Jurkat, Clone E6-1 (cell line): Measurements from ENCODE around the gene DEFB131B.
"Not testable (repeated sequence)": the region's sequence is repeated elsewhere in the genome, so short reads cannot be mapped to it uniquely, and the experiment has no call there.

Experiments used
- DNase-seq: peaks from one replicate; pipeline ENCODE4 v3.0.0-alpha.2; 2011; ENCODE audit warnings: low read depth, low spot score
- H3K4me3 ChIP-seq: 2 replicates; pipeline ENCODE4 v1.5.1; 2011; ENCODE audit warnings: mild to moderate bottlenecking, low read length, control low read depth, moderate library complexity

Gene DEFB131B

DNA sequence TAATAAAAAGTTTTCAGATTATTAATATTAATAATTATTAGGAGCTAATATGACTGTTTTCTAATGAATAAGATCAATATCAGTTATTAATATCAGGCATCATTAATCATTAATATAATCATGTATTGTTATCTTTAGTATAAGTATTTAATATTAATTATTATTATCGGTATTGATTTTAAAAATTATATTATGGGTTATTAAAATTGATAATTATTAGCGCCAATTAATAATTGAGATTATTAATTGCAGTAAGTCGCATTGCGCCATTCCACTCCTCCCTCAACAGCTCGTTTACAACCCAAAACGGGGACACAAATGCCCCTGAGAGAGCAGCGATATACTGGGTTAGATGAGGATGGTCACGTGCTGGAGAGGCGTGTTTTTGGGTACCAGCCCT, 30.0 kb downstream of the DEFB131B start:
- DNase-seq: no peak
- H3K4me3 ChIP-seq: no peak overlapping the region

DNA sequence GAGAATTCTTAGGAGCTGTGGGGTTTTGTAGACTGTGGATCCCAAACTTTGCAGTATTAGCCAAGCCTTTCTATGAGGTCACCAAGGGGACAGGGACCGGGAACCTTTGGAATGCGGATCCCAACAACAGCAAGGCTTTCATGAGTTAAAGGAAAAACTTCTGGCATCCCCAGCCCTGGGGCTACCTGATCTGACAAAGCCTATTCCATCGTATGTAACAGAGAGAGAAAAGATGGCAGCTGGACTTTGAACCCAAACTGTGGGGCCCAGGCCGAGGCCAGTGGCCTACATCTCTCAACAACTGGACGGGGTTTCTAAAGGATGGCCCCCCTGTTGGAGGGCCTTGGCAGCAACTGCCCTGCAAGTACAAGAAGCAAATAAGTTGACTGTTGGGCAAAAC, 32.5 kb downstream of the DEFB131B start:
- not testable (repeated sequence) for H3K4me3 ChIP-seq, DNase-seq

DNA sequence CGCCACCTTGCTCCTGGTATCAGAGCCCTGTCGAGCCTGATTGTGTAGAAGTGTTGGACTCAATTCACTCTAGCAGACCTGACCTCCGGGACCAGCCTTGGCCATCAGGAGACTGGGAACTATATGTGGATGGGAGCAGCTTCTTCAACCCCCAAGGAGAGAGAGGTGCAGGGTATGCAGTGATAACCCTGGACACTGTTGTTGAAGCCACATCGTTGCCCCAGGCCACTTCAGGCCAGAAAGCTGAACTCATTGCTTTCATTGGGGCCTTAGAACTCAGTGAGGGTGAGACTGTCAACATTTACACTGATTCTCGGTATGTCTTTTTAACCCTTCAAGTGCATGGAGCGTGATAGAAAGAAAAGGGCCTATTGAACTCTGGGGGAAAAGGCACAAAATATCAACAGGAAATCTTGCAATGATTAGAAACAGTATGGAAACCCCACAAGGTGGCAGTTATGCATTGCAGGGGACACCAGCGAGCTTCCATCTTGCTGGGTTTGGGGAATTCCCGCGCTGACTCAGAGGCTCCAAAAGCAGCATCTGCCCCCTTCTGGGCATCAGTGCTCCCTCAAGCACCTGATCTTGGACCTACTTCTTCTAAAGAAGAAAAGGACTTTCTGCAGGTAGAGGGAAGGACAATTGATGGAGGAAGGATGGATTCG, 33.2 kb downstream of the DEFB131B start:
- not testable (repeated sequence) for H3K4me3 ChIP-seq, DNase-seq

DNA sequence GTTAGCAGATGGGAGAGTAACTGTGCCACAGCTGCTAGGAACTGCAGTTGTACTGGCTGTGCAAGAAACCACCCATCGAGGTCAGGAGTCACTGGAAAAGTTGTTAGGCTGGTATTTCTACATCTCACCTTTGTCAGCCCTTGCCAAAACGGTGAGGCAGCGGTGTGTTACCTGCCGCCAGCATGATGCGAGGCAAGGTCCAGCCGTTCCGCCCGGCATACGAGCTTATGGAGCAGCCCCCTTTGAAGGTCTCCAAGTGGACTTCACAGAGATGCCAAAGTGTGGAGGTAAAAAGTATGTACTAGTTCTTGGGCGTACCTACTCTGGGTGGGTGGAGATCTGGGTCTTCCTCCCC, 33.7 kb downstream of the DEFB131B start:
- not testable (repeated sequence) for H3K4me3 ChIP-seq, DNase-seq

DNA sequence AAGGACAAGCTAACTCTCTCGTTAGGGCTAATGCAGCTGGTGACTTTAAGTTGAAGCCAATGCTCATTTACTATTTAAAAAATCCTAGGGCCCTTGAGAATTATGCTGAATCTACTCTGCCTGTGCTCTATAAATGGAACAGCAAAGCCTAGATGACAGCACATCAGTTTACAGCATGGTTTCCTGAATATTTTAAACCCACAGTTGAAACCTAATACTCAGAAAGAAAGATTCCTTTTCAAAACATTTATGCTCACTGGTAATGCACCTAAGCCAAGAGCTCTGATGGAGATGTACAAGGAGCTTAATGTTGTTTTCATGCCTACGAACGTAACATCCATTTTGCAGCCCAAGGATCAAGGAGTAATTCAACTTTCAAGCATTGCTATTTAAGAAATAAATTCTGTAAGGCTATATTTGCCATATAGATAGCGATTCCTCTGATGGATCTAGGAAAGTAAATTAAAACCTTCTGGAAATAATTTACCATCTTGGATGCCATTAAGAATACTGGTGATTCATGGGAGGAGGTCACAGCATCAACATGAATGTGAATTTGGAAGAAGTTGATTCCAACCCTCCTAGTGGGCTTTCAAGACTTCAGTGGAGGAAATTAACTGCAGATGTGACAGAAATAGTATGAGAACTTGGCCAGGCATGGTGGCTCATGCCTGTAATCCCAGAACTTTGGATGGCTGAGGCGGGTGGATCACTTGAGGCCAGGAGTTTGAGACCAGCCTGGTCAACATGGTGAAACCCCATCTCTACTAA, 35.7 kb downstream of the DEFB131B start:
- DNase-seq: no peak
- no peak overlapping the region for H3K4me3 ChIP-seq

DNA sequence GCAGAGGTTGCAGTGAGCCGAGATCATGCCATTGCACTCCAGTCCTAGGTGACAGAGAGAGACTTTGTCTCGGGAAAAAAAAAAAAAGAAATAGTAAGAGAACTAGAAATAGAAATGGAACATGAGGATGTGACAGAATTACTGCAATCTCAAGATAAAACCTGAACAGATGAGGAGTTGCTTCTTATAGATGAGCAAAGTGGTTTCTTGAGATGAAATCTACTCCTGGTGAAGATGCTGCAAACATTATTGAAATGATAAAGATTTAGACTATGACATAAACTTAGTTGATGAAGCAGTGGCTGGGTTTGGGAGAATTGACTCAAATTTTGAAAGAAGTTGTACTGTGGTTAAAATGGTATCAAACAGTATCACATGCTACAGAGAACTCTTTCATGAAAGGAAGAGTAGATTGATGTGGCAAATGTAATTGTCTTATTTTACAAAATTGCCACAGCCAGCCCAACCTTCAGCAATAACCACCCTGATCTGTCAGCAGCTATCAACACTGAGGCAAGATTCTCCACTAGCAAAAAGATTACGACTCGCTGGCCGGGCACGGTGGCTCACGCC, 36.5 kb downstream of the DEFB131B start:
- DNase-seq: peak; percentile 9
- no peak overlapping the region for H3K4me3 ChIP-seq

DNA sequence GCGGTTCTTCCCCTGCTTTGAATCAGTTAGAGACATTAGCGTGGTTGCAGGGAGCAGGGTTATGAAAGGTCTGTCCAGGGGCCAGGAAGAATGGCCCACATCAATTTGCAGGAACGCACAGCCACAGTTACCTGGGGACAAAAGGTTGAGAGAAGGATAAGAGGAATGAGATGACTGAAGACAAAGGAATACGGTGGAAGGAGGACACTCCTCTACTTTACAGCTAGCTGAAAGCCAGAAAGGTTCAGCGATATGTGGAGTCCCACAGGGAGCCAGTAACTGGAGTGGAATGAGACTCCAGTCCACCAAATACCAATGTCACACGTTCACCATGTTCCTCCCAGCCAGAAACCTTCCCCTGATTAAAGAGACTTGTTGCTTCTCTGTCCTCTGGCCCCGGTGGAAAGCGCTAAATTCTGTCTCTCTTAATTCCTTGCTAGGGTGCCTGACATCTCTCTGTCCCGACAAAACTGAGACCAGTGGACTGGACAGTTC, 39.4 kb downstream of the DEFB131B start:
- DNase-seq: no peak

DNA sequence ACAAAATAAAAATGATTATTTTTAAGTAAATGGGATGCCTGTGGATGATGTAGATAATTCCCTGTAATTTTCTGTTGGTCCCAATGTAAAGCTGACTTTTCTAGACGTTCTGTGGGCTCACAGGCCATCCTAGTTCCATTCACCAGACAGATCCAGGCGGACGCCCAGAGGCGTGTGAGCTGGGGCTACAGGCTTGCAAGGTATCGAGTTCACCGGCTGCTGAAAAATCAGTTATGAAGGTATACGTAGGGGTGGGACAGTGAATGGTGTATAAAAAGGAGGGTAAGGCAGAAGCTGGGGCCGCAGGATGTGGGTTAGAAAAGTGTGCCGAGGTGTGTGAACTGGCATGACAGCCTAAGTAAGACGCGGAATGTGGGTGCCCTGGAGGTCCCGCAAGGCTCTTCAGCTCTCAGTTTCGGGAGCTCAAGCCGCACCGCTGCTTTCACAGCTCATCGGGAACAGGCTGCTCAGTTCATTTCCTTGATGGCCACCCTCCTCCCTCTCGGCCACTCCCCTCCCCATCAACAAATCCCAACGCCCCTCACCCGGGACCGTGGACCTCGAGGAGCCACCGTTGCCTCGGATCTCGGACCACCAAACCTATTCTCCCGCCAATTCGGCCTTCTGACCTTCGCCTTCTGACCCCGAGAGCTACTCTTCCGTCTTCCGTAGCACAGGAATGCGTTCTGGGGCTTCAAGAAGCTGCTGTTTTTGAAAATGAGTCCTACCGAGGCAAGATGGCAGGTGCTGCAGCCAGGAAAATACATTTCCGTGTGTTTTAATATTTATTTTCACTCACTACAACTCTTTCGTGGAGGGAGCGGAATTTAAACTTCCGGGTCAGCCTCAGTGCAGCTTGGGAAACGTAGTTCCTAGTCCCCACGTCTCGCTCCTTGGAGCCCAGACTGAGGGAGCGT, 49.8 kb downstream of the DEFB131B start, which contains the start of gene XNDC1N:
Gene XNDC1N (minus strand): TSS at position 775 of the 917 bp plus-strand sequence. CDS start 5,241 bp downstream, outside the sequence.
- peak within 1 kb of the TSS; percentile 79 for H3K4me3 ChIP-seq
- peak; percentile 88 for DNase-seq

More for the DNA sequence above, 39.4 kb downstream of the DEFB131B start:
- no peak overlapping the region for H3K4me3 ChIP-seq

DNA sequence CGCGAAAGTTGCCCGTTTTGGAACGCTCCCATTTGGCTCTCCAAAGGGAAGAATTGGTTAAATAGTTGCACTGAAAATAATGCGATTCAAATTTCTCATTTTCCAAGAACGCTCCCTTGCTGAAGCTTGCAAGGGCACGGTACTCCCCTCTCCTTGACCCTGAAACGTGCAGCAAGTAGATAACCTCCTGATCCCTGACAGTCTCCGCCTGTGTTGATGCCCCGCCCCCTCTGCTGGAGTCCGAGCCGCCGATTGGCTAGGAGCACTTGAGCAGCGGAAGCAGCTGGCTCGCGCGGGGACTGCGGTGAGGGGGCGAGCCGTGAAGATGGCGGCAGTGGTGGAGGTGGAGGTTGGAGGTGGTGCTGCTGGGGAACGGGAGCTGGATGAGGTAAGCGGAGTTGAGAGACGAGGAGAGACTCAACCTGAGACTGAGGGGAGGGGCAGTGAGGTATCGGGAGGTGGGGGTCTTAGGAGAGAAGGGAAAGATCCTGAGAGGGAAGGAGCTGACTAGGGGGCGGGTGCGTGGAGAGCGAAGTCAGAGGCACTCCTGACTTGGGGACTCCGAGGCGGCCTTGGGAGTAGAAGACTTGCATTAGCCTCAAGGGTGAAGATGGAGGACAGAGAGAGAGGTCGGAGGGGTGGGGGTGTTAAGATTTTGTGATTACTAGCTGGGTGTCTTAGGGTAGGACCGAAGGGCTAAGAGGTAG, 50.6 kb downstream of the DEFB131B start, which contains the start of gene RNF121:
Gene RNF121 (plus strand): TSS at position 310 of the 707 bp plus-strand sequence. CDS start 16 bp downstream, at position 326.
- H3K4me3 ChIP-seq: peak within 1 kb of the TSS; percentile 79
- peak; percentile 94 for DNase-seq

DNA sequence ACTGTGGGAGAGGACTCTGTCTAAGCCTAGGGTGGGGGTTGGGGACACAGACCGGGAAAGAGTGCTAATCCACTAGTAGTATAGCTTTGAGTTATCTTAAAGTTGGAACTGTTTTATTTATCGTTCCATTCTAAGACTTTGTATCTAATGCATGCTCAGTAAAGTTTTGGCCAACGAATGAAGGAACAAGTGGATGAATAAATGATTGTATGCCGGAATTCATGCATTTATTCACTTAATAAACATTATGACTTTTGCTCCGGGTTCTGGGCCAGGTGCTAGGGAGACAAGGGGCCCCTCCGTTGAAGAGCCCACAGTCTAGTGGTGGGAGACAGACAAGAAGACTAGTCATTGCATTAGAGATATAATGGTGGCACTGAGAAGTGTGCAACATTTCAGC, 51.2 kb downstream of the DEFB131B start:
- peak overlapping the region; percentile 79 for H3K4me3 ChIP-seq
- DNase-seq: no peak

DNA sequence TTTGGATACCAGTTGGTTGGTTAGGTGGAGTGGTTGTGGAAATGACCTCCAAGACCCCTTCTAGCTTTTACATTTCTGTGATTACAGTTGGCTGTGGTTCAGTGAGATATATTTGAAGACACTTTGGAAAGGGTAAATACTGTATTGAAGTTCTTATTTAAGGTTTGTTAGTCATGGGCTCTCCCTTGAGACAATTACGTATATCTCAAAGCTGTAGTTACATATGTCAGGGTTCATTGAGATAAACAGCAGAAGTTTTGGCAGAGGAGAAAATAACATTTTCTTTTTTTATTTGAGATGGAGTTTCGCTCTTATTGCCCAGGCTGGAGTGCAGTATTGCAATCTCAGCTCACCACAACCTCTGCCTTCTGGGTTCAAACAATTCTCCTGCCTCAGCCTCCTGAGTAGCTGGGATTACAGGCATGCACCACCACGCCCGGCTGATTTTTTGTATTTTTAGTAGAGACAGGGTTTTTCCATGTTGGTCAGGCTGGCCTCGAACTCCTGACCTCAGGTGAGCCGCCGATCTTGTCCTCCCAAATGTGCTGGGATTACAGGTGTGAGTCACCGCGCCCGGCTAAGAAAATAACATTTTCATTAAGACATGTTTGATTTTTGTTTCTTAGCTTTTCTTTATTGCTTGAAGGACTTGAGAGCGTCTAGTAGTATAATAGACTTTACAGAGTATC, 52.4 kb downstream of the DEFB131B start:
- no peak overlapping the region for H3K4me3 ChIP-seq
- DNase-seq: no peak

DNA sequence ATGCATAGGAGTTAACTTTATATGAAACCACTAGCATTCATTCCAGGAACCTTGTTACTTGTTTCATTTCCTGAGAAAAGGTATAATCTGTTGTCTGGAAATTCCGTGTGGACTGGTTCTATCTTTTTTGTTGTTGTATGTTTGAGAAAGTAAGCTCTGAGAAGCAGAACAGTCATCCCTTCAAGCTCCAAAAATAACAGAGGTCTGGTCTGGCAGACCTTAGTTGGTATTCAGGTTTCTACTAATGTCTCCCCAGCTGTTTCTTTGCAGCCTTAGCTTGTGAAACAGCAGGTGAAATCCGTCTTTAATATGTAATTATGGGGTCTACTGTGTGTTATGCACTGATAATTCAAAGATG, 53.0 kb downstream of the DEFB131B start:
- H3K4me3 ChIP-seq: no peak overlapping the region
- no peak for DNase-seq

DNA sequence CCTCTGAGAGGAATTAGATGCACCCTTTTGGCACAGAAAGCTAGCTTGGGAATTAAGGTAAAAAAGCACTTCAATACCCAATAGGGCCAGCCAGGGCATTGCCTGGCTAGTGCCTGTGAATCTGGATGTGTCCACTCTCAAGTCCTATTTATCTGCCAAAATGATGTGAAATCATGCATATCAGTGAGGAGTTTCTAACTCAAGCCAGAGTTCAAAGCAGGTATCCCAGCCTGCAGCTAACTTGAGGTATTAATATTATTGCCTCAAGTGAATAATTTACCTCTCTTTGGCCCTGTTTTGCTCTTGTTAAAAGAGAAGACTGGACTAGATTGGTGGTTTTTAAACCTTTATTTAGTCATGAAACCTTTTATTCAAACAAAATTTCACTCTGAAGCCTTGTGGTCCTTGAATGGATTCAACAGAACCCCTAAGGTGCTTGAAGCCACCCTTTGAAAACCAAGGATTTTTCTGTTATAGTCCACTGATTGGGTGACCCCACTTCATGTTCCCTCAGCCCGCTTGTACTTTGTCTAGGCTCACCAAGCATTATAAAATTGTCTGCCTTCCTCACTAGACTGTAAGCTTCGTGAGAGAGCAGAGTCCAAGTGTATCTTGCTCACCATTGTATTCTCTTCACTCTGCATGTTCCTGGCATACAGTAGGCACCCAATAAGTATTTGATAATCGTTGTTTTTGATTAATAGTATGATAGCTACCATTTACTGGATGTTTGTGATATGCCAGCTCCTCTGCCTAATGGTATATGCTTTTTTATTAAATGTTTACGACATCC, 55.1 kb downstream of the DEFB131B start:
- H3K4me3 ChIP-seq: no peak overlapping the region
- no peak for DNase-seq
